HL-60 (cell line): ENCODE data around the gene CD247.

ENCODE experiments used
- DNase-seq, 2 experiments: peaks; one replicate each; pipeline ENCODE4 v3.0.0-alpha.2; 2010 to 2020; ENCODE audit warnings: low read depth in 1 of 2, low spot score in 1 of 2
- H3K27ac ChIP-seq: fragments of 250-450 bp; sonication (Bioruptor Pico); replicated peaks from 2 replicates; pipeline ENCODE4 v1.5.1; 2020; ENCODE audit warnings: mild to moderate bottlenecking, moderate library complexity
- H3K27me3 ChIP-seq: fragments of 250-450 bp; sonication (Bioruptor Pico); 2 replicates; pipeline ENCODE4 v1.5.1; 2021; ENCODE audit warnings: mild to moderate bottlenecking, moderate library complexity; ENCODE audit not compliant: insufficient read depth, poor library complexity, severe bottlenecking
- H3K4me3 ChIP-seq: replicated peaks from 2 replicates; pipeline ENCODE4 v1.5.1; 2011; ENCODE audit warnings: mild to moderate bottlenecking, control low read depth, low read length; ENCODE audit not compliant: insufficient read depth
- GABPA ChIP-seq: IDR thresholded peaks from 2 replicates; pipeline ENCODE4 v1.6.1; 2012; ENCODE audit warnings: low read depth
- POLR2AphosphoS5 ChIP-seq: IDR thresholded peaks from 2 replicates; pipeline ENCODE4 v1.6.1; 2012; ENCODE audit warnings: low read depth
- REST ChIP-seq: IDR thresholded peaks from 2 replicates; pipeline ENCODE4 v1.6.1; 2012; ENCODE audit warnings: low read depth; ENCODE audit not compliant: insufficient replicate concordance
- SPI1 ChIP-seq: IDR thresholded peaks from 2 replicates; pipeline ENCODE4 v1.6.1; 2012; ENCODE audit warnings: low read depth, mild to moderate bottlenecking, borderline replicate concordance
- TF ChIP-seq, protein P1 (sequence below): IDR thresholded peaks from one replicate; pipeline ENCODE4 v1.5.1; 2011; ENCODE audit warnings: low read length, control low read depth, inconsistent platforms; ENCODE audit not compliant: insufficient read depth

Gene CD247

GRCh38 chr1:167515893-167516321, 2.4 kb downstream of the CD247 start:
- TF ChIP-seq, protein P1, sequence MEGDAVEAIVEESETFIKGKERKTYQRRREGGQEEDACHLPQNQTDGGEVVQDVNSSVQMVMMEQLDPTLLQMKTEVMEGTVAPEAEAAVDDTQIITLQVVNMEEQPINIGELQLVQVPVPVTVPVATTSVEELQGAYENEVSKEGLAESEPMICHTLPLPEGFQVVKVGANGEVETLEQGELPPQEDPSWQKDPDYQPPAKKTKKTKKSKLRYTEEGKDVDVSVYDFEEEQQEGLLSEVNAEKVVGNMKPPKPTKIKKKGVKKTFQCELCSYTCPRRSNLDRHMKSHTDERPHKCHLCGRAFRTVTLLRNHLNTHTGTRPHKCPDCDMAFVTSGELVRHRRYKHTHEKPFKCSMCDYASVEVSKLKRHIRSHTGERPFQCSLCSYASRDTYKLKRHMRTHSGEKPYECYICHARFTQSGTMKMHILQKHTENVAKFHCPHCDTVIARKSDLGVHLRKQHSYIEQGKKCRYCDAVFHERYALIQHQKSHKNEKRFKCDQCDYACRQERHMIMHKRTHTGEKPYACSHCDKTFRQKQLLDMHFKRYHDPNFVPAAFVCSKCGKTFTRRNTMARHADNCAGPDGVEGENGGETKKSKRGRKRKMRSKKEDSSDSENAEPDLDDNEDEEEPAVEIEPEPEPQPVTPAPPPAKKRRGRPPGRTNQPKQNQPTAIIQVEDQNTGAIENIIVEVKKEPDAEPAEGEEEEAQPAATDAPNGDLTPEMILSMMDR = no peak
- TF ChIP-seq GABPA (no peak), SPI1 (no peak), POLR2AphosphoS5 (no peak), REST (no peak)
- Histone ChIP-seq H3K27me3 (no peaks in the 10 kb centered on the region), H3K27ac (no peak overlapping the region), H3K4me3 (no peak overlapping the region)
- DNase-seq = no peak

GRCh38 chr1:167515461-167515860, 2.9 kb downstream of the CD247 start:
- no peaks in the 10 kb centered on the region for H3K27me3 ChIP-seq
- H3K27ac ChIP-seq = no peak overlapping the region
- TF ChIP-seq SPI1 (no peak), POLR2AphosphoS5 (no peak), REST (no peak), GABPA (no peak)
- TF ChIP-seq, protein P1 = no peak
- no peak overlapping the region for H3K4me3 ChIP-seq
- DNase-seq = no peak

DNA sequence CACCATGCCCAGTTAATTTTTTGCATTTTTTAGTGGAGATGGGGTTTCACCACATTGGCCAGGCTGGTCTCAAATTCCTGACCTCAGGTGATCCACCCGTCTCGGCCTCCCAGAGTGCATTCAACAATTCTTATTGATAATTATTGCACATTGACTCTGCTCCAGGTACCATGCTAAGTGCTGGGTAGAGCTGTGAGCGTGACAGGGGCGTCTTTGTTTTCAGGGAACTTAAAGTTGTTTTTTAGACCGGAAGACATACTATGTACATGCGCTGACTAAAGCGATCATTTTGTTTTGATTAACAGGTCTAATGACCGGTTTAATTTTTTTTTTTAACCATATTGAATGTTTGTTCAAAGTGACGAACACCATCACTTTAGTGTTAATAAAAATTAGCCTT, 4.0 kb downstream of the CD247 start:
- no peak for DNase-seq
- TF ChIP-seq POLR2AphosphoS5 (no peak), GABPA (no peak), REST (no peak), SPI1 (no peak)
- TF ChIP-seq, protein P1 = no peak
- Histone ChIP-seq H3K4me3 (no peak overlapping the region), H3K27ac (no peak overlapping the region), H3K27me3 (no peaks in the 10 kb centered on the region)
